GM21786 (cell line): ENCODE results near the gene MAPK12.

Experiments used
- ATAC-seq: cut with Tn5 transposase; IDR thresholded peaks from one replicate; pipeline ENCODE4 v1.9.1; 2021; ENCODE audit not compliant: unreplicated experiment

Gene MAPK12

DNA sequence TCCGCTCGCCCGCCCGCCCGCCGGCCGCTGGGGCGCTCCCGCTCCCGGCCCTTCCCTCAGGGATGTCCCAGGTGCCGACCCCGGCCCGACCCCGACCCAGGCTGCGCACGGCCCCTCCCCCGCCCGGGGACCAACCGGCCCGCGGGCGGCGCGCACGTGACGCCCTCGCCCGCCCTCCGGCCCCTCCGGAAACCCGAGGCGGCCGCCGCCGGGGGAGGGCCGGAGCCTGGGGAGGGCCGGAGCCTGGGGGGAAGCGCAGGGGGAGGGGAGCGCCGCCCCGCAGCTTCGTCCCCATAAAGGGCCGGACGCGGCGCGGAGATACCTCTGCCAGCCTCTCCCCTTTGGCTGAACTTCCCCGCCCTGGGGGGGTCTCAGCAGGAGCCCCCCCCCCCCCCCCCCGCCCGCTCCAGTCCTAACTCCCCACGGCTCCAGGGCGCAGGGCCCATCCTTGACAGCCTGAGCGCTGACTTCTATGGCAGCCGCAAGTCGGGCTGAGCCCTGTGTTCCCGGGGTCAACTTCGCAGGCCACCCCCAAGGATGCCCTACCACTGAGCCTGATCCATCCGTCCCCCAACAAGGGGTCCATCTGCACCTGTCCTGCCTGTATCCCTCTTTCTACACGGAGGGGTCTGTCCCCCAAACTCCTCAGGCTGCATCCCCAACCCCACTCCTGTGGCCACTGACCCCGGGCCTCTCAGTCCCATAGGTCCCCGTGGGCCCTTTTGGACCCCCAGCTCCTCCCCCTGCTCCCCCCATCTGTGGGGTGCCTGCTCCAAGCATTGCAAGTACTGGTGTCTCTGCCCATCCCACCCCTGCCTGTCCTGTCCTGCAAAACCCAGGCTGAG is at the start of gene MAPK12:
MAPK12 (minus strand) TSS at position 69 of the 845 bp plus-strand sequence. CDS start 174 bp downstream, outside the sequence.
- no peak for ATAC-seq

DNA sequence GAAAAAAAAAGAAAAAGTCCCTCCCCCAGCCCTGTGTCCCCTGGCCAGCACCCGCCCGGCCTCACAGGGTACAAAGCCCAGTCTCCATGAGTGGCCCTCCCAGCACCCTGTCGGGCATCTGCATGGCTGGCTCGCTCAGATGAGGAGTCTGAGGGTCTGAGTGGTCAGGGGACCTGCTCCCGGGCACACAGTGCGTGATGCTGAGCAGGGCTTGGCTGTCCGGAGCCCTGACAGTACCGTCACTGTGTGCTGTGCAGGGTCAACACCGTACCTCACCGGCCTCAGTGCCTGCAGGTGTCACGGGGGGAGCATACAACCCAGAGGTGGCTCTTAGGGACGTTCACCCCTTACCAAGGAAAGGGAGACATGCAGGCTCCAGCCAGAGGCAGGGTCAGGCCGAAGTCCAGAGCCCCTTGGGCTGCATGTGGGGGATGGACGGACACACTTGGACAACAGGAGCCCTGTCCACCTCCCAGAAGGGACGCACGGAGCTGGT is 49.5 kb upstream of the MAPK12 start:
- no peak for ATAC-seq

DNA sequence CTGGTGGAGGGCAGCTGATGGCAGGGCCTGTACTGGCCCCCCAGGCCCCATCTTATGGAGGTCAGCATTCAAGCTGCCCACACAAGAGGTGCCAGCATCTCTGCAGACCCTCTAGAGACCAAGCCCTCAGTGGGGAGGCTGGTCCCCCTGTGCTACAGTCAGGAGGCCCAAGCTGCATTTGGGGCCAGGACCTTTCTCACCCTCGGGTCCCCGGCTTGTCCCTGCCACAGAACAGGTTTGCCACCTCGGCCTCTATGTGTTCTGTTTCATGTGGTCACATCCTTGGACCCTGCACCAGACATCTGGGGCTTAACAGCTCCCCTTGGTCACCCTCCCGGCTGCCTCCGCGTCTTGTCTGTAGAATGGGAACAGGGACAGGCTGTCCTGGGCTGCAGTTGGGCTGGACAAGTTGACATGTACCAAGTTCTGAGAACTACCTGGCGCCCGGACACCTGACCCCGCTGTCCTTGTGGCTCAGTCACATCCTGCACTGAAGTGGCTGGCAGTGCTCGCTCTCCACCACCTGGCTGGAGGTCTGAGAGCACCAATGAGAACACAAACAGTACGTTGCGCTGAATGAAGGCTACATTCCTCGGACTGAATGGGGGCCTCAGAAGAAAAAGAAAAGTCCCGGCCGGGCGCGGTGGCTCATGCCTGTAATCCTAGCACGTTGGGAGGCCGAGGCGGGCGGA is 48.7 kb upstream of the MAPK12 start:
- no peak for ATAC-seq

DNA sequence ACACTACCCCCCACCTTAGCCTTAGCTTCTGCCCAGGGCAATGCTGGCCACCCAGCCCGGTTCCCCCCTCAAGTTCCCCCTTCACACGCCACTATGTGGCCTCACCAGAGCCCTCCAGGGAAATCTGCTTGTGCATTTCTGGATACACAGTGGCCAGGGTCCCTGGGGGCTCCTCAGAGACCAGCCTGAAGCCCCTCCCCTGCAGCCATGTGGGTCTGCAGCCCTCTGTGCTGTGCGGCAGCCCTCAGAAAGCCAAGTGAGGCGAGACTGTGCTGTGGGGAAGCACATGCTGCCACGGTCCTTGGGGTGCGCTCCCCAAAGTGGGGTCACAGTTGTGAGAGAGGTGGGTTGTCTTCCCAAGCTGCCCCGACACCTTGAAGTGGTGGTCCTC is 48.1 kb upstream of the MAPK12 start:
- no peak for ATAC-seq

DNA sequence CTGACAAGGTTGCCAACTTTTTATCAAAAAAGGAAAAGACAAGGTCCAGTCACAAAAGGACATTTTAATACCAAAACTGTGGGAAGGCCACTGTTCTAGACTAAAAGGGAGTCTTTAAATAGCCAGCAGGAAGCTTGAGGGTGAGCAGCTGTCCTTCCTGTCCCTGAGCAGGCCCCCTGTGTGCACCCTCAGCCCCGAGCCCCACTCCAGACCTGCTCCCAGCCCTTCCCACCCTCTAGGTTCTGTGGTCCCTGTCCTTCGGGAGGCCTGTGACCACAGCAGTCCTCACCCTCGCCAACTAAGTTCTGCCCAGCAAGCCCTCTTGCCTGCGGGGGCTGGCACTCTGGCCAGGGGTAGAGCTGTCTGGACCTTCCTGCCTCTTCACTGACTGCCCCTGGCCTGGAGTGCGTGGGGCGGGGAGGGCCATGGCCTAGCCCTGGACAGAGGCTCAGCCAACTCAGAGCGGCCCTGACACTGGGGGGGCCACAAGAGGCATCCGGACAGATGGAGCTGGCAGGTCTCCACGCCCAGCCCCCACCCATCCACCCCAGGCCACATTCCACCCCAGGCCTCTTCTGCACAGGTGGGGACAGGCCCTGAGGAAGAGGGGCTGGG is 47.6 kb upstream of the MAPK12 start:
- ATAC-seq = no peak

DNA sequence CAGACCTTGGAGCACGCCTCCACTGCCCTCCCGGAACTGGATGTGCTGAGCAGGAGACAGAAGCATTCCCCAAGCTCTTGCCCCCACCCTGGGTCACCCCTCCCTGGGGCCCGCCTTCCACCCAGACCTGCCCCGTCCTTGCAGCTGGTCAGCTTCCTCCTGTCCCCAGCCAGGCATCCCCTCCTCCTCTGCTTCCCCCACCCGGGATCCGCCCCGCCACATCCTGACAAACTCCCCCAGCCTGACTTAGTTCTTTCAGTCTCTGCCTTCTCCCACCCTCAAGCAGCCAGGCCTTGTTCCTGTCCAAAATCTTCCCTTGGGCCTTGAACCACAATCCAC is 47.1 kb upstream of the MAPK12 start:
- ATAC-seq = no peak

DNA sequence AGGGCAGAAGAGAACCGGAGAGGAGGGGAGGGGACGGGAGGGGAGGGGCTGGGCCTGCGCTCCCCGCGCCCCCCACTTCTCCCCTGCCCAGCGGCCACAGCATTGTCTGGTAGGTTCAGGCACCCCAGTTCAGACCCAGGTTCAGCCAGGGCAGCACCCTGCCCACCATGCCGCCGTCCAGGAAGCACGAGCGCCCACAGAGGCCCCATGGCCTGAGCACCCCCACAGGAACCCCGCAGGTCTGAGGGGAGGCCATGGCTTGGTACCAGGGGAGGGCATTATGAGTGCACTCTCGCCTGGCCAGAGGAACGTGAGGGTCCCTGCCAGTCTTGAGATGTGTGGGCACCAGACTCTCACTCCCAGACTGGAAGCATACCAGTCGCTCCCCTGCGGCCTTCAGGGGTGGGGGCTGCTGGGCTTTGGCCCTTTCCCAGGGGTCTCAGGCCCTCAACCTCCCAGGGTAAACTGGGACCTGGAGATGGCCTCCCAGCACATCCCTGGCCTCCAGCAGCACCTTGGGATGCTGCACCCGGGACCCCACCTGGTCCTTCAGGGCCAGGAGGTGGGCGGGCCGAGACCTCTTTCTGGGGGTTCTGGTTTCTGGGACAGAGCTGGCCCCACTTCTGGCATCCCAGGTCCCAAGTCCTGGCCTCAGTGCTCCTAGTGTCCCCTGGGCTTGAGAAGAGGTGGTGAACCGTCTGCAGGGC is 46.6 kb upstream of the MAPK12 start:
- ATAC-seq = no peak

DNA sequence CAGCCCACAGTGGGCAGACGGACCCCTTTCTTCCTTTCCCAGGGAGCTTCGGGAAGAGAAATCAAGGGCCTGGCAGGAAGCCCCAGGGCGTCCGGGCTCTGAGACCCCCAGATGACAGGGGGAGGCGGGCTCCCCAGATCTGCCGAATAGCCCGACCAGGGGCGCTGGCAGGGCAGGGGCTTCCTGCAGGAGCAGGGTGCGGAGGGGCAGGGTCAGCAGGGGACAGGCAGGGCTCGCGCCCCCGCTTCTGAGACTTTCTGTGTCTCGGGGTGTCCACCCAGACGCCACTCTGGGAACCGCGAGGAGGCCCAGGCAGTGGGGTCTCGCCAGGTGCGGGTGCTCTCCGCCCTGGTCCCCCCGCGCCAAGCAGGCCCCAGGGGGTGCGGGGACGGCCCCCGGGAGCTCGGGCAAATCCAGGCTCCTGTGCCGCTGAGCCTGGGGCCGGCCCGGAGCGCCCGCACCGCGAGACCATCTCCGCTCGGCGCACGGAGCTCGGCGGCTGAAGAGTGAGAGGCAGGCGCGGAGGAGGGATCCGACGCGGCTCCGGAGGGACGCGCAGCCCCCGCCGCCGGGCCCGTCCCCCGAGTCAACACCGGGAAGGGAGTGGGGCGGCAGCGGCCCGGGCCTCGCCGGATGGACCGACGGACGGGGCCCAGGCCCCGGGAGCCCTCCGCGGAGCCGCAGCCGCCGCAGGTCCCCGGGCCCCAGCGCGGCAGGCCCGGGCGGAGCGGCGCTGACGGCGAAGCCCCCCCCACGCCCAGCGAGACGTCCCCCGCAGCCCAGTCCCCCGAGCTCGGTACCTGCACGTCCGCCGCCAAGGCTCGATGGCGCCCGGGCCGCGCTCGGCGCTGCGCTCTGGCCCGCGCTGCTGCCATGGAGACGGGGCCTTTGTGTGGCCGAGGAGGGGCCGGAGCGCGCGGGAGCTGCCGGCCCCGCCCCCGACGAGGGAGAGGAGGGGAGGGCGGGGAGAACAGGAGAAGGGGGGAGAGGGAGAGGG is 45.6 kb upstream of the MAPK12 start, which contains the start of gene PLXNB2:
PLXNB2 (minus strand) TSS at position 894 of the 997 bp plus-strand sequence. CDS start 17,062 bp downstream, outside the sequence.
- no peak for ATAC-seq

DNA sequence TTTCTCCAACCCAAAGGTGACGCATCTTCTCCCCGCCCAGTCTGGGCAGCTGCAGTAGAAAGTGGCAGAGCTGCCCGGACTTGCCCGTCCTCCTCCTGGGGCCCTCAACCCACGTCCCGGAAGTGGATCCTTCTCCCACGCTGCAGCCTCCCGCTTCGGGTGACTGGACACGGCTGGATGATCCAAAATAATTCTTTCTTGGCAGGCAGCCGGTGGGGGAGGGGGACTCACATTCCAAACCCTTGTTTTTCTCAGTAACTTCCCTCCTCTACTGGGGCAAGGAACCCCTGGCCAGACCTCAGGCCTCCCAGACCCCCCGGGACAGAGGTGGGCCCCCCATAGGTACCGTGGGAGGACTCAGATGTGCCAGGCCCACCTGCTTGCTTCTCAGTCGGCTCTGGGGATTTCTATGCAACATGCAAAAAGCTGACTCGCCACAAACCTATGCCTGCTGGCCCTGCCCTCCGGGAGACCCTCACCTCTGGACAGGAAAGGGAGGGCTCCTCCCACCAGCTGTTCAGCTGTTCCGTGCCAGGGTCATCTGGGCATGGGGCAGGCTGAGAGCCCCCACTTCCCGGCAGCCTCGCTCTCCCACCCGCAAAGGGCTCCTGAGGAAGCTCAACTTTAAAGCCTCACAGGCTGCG is 44.6 kb upstream of the MAPK12 start:
- no peak for ATAC-seq

DNA sequence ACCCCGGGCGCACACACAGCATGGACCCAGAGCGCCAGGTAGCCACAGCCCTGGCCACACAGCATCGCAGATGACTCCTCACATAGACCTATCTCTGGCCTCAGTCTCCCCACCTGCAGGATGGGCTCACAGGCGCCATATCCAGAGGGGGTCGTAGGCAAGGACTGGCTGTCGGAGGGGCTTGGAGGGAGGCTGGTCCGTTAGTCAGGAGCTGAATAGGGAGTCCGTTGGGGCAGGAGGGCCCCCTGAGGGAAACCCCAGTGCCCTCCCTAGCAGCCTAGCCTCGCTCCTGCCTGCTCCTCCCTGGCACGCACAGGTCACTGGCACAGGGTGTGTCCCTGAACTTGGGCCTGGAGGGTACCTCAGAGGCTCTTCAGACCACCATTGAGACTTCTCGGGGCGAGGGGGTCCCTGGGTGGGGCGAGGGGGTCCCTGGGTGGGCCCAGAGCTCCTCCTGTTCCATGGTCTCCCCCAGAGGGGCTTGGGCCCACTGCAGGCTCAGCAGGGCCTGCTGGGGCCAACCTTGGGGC is 44.0 kb upstream of the MAPK12 start:
- ATAC-seq = no peak

DNA sequence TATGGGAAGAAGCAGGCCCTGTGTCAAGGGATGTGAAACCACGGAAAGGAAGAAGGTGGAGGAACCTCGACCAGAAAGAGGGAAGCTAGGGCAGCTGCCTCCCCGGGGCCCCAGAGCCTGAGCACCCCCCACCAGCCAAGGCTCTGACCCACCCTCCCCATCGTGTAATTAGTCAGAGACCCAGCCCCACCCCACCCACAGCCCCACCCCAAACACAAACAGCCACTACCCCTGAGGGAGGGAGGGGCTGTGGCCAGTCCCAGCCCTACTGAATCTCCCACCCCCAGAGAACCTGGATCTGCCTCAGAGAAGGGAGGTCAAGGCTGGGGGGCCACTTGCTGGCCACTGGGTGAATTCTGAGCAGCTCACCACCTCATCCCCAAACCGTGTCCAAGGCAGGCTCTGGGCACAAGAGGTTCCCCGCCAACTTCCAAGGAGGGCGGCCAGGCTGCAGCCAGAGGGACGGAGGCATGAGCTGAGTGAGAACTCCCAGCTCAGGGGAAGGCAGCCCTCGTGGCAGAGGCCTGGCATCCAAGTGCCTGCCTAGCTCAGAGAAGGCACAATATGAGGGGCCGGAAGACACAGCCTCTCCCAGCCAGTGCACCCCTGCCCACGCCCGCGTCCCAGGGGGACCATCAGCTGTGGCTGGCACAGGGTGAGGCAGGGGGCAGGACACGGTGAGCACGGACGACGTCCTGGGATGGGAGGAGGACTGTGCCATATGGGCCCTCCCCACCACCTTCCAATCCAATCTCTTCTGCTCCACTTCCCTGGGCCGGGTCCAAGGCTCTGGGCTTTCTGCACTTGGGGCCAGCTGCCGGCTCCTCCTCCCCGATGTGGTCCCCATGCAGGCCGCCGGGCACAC is 43.3 kb upstream of the MAPK12 start:
- no peak for ATAC-seq

DNA sequence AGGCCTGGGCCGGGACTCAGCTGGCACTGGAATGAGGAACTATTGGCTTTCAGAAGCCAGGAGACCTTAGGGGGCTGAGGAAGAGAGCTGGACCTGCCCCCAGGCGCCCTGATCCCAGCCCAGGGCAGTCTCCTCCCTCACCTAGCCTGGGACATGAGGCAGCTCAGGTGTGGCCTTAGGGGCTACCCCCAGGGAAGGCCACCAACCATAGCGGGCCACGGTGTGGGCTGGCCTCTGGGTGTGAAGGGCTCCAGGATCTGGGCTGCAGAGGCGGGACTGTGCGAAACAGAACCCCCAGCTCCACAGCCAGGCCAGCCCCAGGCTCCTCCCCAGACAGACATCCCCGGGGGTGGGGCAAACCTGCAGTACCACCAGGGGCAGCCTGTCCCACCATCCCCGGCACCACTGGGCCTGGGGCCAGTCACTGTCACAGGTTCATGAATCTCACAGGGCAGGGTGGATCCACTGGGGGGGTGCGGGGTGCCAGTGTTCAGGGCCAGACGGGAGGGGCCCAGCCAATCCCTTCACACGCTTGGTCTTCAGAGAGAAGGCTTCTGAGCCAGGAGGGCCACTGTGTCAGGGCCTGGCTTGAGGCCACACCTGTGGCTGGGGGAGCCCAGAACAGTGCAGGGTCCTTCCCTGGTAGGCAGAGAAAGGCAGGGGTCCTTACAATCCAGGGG is 42.5 kb upstream of the MAPK12 start:
- ATAC-seq = no peak

DNA sequence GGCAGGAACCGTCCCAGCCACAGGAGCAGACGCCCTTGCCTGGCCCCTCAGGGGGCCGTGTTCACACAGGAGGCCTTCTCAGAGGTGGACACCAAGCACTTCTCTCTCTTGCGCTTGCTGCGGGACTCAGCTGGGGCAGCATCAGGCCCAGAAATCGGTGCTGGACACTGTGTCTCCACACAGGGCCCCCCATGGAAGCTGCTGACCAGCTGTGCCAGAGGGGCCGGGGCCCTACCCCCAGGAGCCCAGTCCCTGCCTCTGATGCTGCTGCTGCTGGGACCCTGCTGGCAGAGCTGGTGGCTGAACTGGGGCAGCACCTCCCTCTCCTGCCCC is 42.0 kb upstream of the MAPK12 start:
- ATAC-seq = no peak

DNA sequence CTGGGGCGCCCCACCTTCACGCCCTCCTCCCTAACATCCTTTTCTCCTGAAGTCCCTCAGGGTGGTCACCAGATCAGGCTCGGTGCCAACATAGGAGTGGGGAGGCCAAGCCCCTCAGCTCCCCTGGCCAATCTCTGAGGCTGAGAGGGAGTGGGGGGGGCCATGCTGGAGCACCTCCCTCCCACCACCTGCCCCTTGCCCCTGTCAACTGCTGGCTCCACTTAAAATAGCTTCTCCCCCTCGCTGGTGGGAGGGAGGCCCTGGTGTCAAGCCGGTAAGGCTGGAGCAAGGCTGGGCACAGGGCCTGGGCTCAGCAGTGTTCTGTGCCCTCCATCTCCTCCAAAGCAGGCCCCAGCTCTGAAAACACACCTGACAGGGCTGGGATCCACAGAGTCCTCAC is 41.1 kb upstream of the MAPK12 start:
- ATAC-seq = no peak

DNA sequence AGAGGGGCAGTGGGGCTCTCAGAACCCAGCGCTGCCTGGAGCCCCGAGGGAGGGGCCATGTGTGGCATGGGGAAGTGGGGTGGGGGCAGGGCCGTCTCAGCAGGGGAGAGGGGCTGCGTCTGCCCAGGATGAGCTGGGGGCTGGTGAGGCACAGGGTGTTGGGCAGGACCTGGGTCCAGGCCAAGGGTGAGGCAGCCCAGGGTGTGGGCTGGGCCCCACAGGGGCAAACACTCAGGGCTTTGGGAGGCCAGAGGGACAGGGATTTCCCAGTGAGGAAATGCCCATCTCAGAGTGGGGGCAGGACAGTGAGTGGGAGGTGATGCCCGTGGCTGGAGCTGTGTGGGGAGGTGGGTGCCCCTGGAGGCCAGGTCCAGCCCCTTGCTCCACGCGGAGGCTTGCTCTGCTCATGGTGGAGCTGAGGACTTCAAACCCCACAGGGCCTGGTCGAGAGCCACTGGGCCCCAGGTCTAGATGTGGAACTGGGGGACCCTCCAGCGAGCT is 40.6 kb upstream of the MAPK12 start:
- ATAC-seq = no peak

DNA sequence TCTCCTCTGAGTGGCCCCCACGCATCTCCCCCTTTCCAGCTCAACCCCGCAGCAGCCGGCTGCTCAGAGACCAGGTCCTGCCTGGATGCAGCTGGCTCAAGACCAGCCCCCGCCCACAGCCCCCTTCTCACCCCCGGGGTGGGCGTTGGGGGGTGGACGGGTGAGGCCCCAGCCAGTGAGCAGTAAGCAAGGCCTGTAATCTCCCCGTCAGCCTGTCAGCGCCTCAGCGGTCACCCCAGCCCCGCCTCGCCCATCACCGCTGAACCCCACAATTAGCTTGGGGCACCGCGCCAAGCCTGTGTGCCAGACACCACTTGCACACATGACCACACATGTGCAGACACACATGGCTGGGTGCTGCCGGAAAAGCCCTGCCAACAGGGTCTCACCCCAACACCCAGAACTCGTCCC is 40.1 kb upstream of the MAPK12 start:
- ATAC-seq = no peak

DNA sequence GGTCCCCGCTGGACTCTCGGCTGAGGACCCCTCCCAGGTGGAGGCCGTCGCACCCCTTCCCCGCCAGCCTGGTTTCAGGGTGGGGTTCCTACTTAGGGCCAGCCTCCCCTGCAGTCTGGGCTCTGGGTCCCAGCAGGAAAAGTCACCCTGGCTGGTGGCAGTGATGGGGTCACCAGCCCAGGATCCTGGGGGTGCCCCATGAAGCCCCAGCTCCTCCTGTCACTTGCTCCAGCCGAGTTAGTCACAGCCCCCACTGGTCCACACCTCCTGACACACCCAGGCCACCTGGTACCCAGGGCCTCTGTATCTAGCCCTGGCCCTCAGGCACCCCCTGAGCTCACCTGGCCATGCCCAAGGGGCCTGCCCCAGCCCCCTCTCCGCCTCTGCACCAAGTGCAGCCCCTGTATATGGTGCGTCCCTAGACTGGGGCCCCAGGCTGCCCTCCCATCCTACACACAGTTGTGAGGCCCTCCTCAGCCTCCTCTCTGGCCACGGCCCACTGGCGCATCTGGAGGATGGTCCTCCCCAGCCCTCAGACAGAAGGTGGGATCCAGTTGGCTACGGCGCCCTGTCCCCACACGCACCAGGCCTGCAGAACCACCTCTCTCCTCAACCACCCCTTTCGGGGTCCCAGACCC is 39.3 kb upstream of the MAPK12 start:
- ATAC-seq = no peak
